ENCODE data around the gene GPR146.

- TF ChIP-seq, protein P1, sequence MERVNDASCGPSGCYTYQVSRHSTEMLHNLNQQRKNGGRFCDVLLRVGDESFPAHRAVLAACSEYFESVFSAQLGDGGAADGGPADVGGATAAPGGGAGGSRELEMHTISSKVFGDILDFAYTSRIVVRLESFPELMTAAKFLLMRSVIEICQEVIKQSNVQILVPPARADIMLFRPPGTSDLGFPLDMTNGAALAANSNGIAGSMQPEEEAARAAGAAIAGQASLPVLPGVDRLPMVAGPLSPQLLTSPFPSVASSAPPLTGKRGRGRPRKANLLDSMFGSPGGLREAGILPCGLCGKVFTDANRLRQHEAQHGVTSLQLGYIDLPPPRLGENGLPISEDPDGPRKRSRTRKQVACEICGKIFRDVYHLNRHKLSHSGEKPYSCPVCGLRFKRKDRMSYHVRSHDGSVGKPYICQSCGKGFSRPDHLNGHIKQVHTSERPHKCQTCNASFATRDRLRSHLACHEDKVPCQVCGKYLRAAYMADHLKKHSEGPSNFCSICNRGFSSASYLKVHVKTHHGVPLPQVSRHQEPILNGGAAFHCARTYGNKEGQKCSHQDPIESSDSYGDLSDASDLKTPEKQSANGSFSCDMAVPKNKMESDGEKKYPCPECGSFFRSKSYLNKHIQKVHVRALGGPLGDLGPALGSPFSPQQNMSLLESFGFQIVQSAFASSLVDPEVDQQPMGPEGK (CRISPR knock-in tag; IDR thresholded peaks at IDR 0.05; ENCODE audit: borderline replicate concordance) = no peak
- TF ChIP-seq ZFP3 (CRISPR knock-in tag; IDR thresholded peaks at IDR 0.05) (no peak), RARB (CRISPR knock-in tag; IDR thresholded peaks at IDR 0.05) (no peak), OSR1 (CRISPR knock-in tag; IDR thresholded peaks at IDR 0.05) (no peak), ARNTL (CRISPR knock-in tag; IDR thresholded peaks at IDR 0.05; ENCODE audit: borderline replicate concordance, low read depth) (no peak), ZC3H10 (CRISPR knock-in tag; IDR thresholded peaks at IDR 0.05) (no peak)
Measured at GRCh38 chr7:1064581-1064980, 20.2 kb downstream of the GPR146 start.
